Stimulated activated CD4-positive, alpha-beta T cell treated with anti-CD3 and anti-CD28 coated beads, Interleukin-2, amount 100 ng/mL, for 24 hours (primary cell): ENCODE data around the gene CAMK1D.
"Not testable (repeated sequence)": the region's sequence is repeated elsewhere in the genome, so short reads cannot be mapped to it uniquely, and the experiment has no call there.

Source experiments
- DNase-seq, 2 donors: peaks; one replicate each; pipeline ENCODE4 v3.0.0-alpha.2; 2020

The CAMK1D gene

DNA sequence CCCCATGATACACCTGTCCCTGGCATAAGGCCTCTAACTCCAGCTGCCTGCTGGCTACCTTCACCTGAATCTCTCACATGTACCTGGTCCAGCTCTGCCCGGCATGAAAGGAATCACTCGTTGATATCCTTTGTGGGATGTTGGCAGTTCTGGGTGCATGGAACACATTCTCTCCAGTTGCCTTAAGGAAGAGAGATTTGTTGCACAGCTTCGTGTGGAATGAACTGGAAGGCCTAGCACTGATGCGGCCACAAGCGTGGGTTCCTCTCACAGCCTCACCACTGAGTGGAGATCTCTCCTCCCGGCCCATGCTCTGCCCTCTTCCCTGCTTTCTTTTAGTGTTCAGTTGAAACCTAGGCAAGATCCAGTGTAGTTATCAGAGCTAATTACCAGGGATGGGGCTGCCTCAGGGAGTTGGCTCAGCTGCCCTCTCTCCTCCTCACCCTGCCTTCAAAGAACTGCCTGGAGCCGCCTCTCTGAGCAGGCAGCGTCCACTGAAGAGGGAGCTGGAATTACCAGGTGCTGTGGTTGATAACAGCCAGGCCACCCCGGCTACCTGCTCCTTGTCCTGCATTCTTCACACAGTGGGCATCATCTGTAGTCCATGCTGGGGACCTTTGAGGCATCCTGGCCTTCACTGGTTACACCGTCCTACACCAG, 457.9 kb downstream of the CAMK1D start:
- no peak for DNase-seq

GRCh38 chr10:12808014-12808613, 458.8 kb downstream of the CAMK1D start:
- no peak for DNase-seq

- DNase-seq = not testable (repeated sequence)
Observed at GRCh38 chr10:12810046-12810445, 460.7 kb downstream of the CAMK1D start.

DNA sequence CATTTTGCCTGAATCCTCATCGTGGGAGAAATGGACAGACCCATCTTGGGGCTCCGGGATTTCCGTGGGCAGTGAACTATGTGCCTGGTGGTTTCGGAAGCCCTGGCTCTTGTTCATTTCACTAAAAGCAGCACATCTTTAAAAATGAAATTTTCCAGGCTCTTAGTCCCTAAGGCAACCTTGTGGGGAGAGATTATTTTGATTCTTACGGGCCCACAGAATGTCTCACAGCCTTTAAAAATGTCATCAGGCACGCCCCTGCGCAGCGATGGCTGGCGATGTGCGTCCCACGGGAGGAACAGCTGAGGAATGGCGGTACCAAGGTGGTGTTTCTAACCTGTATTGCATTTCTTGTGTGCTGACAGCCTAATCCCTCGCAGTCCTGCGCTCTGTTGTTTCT, 462.5 kb downstream of the CAMK1D start:
- DNase-seq = no peak

DNA sequence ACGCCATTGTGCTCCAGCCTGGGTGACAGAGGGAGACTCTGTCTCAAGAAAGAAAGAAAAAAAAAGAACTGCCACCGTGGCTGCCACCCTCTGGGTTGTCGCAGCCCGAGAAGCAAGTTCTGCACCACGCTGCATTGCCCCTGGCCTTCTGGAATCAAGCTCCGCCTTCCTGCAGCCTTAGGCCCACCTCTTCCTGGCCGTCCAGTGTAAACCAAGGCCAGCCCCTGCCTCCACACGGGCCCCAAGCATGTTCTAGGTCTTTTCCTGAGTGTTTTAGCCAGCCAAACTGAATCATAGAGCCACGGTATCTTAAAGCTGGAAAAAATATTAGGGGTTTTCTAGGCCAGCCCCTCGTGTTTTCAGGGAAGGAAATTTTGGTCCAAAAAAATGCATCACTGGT, 463.2 kb downstream of the CAMK1D start:
- no peak for DNase-seq

DNA sequence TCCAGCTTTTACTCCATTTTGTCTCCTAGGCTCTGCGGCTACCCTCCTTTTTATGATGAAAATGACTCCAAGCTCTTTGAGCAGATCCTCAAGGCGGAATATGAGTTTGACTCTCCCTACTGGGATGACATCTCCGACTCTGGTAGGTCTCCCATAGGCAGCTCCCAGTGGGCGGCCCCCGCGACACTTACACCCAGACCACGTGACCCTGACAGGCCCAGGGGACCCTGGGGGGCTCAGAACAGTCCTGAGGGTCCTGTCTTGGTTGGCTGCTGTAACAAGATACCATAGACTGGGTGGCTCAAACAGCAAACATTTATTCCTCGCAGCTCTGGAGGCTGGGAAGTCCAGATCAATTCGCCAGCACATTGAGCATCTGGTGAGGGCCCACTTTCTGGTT, 464.8 kb downstream of the CAMK1D start:
- no peak for DNase-seq

DNA sequence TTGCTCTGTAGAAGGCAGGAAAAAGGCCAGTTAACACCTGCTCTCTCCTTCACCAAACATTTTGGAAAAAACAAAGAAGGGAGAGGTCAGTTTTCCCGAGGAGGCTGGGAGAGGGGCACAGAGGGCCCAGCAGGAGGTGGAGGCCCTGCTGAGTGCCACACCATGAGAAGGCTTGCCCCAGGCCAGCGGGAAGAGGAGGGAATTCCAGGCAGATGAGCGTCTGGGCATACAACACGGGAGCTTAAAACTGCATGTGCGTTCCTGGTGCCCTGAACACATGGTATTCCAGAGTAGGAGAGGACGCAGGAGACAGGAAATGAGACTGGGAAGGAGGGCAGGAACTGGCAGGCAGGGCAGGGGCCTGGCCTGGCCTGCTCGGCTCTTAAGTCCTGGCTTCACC, 469.7 kb downstream of the CAMK1D start:
- no peak for DNase-seq

GRCh38 chr10:12819656-12820055, 470.3 kb downstream of the CAMK1D start:
- DNase-seq = no peak

GRCh38 chr10:12822126-12822892, 473.0 kb downstream of the CAMK1D start:
- no peak for DNase-seq

DNA sequence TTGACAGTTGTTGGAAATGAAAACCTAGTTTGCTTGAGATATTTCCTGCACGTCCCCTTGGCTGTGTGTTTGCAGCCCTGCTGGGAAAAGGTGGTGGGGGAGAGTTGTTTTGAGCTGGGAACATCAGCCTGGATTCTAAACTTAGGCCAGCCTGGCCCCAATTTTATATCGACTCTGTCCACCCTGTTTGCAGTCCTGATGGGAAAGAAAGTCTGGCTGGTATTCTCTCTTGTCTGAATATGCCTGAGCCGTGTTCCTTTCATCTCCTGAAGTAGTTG, 473.5 kb downstream of the CAMK1D start:
- no peak for DNase-seq

GRCh38 chr10:12823328-12823727, 474.0 kb downstream of the CAMK1D start:
- no peak for DNase-seq

- DNase-seq = no peak
Observed at GRCh38 chr10:12825260-12825849, 476.0 kb downstream of the CAMK1D start.

DNA sequence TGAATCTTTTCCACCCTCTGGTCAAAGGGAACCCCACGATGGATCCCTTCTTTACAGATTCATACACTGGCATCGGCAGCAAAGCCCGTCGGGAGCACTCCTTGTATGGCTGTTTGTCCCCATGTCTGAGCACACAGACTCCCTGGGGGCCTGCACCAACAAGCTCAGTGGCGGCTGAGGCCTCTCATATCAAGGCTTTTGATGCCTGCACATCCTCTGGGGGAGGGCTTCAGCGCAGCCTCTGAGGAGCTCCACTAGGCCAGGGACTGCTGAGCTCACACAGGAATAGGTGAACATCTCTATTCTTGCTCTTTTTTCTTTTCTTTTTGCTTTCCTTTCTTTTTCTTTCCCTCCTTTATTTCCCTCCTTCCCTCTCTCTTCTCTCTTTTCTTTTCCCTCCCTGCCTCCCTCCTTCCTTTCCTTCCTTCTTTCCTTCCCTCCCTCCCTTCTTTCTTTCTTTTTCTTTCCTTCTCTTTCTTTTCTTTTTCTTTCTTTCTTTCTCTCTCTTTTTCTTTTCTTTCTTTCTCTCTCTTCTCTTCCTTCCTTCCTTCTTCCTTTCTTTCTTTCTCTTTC, 477.5 kb downstream of the CAMK1D start:
- no peak for DNase-seq

GRCh38 chr10:12828736-12829135, 479.4 kb downstream of the CAMK1D start:
- no peak for DNase-seq

- no peak for DNase-seq
Observed at GRCh38 chr10:12829831-12830390, 480.6 kb downstream of the CAMK1D start.

GRCh38 chr10:12832096-12832495, 482.7 kb downstream of the CAMK1D start:
- DNase-seq = no peak

- no peak for DNase-seq
Observed at GRCh38 chr10:12833451-12833850, 484.1 kb downstream of the CAMK1D start.

GRCh38 chr10:12834116-12834665, 484.8 kb downstream of the CAMK1D start:
- no peak for DNase-seq

GRCh38 chr10:12834721-12835120, 485.4 kb downstream of the CAMK1D start:
- no peak for DNase-seq

DNA sequence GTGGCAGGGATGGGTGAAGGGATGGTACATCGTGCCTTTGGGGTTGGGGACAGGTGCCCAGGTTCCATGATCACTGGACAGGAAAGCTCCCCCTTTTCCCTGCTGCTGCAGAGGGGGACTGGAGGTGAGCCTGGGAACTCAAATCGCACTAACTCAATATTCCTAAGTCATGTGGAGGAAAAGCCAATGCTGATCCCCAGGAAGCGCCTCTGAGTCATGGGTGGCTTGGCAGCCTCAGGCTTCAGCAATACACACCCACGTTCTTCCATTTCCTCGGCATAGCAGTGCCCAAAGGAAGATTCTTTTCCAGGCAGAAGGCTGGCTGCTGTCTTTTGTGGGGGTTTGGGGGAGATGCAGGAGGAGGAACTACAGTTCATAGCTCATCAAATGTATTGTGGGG, 486.4 kb downstream of the CAMK1D start:
- DNase-seq = no peak

- no peak for DNase-seq
Observed at GRCh38 chr10:12838366-12838765, 489.0 kb downstream of the CAMK1D start.

DNA sequence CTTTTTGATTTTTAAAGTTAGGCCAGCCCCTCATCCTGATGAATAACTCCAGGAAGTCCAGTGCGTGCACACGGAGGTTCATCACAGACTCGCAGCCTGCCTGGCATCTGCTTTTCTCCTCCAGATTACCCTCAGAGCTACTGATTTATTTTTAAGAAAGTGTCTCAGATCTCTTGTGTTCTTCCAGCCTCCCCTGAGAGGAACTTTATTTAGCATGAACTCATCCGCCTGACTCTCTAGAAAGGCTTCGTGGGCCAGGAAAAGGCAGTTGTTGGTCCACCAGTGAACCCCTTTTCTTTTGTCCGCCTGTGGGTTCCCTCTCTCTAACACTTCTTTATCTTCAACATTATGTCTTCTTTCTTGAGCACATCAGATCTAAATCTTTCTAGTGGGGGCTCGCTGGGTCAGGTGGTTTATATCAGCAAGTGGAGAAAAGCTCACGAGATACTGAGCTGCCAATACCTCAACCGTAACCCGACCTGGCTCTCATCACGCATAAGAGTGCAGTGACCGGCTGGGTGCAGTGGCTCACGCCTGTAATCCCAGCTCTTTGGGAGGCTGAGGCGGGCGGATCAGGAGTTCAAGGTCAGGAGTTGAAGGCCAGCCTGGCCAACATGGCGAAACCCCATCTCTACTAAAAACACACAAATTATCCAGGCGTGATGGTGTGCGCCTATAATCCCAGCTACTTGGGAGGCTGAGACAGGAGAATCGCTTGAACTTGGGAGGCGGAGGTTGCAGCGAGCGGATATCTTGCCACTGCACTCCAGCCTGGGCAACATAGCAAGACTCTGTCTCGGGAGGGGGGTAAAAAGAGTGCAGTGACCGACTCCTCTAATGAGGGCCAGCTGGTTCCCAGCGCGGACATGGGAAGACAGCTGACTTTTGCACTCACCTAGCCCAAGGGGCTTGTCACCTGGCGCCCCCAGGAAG, 489.9 kb downstream of the CAMK1D start:
- no peak for DNase-seq
